Ureter (tissue), 1 donor: ENCODE data around the gene C5orf63. TPM values are rescaled to one million over a fixed set of nuclear protein-coding genes. Genes with fewer than 3 reads are reported as not detected.
"Not testable (repeated sequence)": the region's sequence is repeated elsewhere in the genome, so short reads cannot be mapped to it uniquely, and the experiment has no call there.

ENCODE experiments used
- DNase-seq: peaks from one replicate; pipeline ENCODE4 v3.0.0-alpha.2; 2020; ENCODE audit warnings: low spot score
- total RNA-seq: library from RNA; stranded (reverse); gene quantifications from one replicate; pipeline ENCODE4 v1.2.4, GENCODE V29; 2023
- donor health status: DM: yes; HTN: yes; CAD: no.

Gene C5orf63
- total RNA-seq, result 15.5 TPM

DNA sequence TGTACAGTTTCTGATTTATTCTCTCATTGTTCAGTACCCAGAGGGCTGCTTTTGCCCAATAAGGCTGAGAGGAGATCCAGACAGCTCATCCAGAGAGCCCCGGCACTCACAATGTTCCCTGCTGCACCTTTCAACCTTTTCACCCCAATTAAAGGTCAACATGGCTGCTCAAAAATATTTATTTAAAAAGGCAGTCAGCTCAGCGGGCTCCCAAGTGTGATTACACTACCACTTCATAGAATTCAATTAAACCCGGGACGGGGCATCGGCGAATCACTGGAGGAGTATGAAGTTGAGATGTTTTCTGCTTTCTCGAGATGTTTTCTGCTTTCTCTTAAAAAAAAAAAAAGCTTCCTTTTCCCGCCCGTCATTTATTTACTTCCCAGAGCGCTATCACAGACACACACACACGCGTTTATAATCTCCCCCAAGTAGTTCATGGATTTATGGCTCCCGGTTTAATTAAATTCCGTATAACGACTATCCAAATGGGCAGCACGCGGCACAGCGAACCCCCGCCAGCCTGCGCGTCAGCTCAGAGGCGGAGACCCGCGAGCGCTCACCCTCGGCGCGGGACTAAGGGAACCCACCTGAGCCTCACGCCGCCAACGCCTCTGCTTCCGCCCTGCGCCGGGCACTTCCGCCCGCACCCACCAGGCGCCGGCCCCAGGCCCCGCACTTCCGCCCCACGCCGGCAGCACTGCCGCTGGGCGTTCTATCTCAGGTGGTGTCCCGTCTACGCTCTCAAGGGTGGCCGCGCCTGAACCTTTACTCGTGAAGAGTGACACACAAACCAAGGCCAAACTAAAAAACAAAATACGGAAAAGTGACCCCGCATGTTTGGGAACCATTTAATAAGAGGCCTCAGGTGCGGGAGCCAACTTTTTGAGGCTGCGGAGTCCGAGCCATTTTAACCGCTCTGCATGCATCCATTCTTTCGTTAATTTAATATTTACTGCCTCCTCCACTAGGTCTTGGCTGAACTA, at the start of gene C5orf63:
Gene C5orf63 (minus strand): TSS at position 642 of the 986 bp plus-strand sequence. CDS start 14,507 bp downstream, outside the sequence.
- DNase-seq, result peak; percentile 58

DNA sequence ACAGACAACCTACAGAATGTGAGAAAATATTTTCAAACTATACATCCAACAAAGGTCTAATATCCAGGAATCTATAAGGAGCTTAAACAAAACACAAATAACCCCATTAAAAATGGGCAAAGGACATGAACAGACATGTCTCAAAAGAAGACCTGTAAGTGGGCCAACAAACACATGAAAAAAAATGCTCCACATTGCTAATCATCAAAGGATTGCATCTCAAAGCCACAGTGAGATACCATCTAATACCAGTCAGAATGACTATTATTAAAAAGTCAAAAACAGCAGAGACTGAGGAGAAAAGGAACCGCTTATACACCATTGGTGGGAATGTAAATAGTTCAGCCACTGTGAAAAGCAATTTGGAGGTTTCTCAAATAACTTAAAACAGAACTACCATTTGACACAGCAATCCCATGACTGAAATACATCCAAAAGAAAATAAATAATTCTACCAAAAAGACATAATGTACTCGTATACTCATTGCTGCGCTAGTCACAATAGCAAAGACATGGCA, 39.1 kb upstream of the C5orf63 start:
- DNase-seq, result no peak

DNA sequence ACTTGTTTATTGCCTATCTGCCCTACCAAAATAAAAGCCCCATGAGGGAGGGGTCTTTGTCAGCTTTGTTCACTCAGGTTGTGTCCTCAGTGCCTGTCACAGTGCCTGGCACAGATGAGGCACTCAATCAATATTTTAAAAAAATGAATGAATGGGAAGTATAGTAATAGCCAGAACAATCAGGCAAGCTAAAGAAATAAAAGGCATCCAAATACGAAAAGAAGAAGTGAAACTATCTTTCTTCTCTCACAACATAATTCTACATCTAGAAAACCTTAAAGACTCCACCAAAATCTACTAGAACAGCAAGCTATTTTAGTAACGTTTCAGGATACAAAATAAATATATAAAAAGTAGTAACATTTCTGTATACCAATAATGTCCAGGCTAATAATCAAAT, 37.8 kb upstream of the C5orf63 start:
- DNase-seq, result no peak

DNA sequence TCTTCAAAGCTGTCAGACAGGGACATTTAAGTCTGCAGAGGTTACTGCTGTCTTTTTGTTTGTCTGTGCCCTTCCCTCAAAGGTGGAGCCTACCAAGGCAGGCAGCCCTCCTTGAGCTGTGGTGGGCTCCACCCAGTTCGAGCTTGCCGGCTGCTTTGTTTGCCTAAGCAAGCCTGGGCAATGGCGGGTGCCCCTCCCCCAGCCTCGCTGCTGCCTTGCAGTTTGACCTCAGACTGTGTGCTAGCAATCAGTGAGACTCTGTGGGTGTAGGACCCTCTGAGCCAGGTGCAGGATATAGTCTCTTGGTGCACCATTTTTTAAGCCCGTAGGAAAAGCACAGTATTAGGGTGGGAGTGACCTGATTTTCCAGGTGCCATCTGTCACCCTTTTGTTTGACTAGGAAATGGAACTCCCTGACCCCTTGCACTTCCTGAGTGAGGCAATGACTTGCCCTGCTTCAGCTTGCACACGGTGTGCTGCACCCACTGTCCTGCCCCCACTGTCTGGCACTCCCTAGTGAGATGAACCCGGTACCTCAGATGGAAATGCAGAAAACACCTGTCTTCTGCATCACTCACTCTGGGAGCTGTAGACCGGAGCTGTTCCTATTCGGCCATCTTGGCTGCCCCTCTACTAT, 35.4 kb upstream of the C5orf63 start:
- DNase-seq, result not testable (repeated sequence)

DNA sequence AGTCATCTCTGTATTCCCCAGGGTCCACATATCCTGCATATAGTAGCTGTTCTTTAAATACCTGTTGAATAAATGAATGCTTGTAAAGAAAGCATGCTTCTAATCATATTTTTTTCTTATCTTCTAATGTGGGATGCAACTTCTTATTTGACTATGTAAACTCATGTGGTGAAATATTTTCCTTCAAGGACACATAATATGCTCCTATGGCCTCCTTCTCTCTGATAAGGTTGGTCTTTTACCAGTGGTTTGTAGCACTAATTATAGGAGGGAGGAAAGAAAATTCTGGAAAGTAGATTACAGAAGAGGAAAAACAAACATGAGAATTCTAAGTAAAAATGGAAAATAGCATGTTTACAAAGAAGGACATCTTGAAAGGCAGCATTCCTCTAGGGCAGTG, 28.6 kb upstream of the C5orf63 start:
- no peak for DNase-seq

DNA sequence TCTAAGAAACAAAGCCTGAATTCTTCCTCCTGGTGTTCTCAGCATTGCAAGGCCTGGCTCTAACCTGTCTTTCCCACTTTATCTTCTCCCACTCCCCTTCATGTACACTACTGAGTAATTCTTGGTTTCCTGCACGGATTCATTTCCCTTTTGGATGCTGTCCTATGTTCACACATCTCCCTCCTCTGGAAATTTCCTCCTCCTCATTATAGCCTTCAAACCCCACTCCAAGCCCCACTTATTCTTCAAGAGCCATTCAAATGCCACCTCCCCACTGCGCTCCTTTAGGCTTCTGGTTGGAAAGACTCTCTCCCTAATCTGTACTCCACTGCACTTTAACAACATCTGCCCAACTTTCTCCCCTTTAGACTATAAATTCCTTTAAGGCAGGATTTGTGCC, 28.2 kb upstream of the C5orf63 start:
- no peak for DNase-seq

DNA sequence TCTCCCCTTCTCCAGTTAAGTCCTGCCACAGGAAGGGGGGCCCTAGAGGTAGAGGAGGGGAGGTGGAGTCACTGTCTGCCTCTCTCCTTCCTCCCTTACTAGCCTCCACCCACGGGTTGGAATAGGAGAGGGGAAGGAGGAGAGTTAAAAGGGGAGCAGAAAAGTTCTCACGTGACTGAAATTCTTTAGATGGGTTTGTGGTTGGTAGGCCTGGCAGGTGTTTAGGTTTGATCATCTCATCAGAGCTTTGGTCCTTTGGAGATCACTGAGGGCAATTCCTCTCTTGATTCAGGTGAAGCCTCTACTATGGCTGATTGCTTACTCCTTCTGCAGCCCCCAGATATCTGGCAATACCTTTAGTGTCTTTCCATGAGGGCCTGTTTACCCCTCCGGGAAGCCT, 24.9 kb upstream of the C5orf63 start:
- no peak for DNase-seq

DNA sequence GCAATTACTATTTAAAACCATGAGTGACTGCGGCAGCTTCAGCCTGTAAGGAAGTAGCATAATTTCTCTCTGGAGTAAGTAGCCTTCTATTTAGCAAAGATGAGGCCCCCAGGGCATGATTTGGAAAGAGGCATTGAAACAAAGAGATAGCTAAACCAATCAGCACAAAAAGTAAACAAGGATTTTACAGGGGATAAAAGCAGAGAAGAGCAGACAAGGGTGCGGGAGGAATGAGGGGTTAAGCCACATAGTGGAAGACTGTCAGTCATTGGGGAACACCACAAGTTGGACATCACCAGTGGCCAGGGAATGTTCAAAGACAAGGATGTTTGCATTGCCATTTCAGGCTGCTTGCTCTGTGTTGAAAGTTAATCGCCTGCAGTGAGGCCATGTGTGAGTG, 24.0 kb upstream of the C5orf63 start:
- DNase-seq, result no peak

DNA sequence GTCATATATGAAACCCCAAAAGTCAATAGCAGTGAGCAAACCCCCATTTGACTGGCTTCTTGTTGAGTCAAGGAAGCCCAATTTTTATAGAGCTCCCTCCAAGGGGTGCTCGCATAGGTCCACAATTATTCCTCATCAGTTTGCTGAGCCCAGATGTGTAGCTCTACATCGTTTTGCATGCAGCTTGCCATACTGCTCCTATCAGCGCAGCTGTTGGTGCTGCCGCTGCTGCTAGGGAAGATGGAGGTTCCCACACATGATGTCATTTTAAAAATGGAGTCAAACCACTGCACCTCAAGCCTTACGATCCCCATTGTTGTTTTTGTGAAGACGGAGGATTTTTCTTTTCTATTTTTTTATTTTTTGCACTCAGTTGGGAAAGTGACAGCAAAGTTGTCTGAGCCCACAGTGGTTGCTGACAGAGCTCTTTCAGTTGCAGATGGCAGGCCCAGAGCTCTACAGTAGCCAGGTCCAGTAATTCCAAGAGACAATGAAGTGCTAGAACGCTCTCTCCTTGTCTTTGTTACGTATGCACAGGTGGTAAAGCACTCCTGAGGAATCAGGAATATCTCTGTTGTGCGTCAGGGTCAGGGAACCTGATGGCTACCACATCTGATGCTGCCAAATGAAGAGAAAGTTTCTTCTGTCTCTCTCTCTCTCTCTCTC, 23.2 kb upstream of the C5orf63 start:
- DNase-seq, result no peak

DNA sequence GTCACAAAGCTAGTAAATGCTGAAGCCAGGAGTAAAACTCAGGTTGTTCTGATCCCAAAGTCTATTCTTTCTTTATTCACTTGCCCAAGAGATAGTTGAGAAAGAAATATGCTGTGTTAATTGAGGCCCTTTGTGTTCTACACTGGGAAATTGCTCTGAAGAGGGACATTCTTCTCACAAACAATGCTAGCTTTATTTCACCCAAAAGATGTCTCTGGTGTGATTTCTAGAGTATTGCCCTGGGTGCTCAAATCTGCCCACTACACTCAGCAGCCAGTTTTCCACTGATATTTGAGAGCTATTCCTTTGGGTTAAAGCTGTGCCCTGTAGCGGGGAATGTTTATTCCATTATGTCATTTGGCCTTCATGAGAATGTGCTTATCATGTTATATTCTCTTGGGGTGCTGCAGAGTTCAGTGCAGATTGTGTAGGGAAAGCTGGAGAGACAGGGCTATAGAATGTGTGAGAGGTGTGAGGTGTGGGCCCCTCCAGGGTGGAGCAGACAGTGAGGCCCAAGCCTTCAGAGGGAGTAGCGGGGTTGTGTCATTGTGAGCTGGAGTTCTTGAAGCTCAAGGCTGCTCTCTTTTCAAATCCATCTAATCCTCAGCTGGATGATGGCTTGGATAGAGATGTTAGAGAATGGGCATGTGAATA, 21.0 kb upstream of the C5orf63 start:
- no peak for DNase-seq

DNA sequence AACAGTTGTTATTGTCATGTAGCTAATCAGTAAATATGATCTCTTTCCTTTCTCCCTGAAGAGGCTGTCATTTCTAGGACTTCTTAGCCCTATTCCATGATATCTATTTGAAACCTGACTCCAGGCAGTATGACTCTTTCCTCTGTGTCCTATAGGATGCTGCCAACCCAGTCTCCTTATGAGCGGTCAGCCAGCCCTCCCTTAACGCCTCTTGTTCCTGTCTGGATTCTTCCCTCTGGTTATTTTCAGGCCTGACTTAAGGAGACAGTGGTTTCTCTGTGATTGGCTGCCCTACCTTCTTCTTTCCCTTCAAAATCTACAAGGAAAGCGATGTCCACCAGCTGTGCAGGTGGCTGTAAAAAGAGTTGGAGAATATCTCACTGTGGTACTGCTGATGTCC, 19.4 kb upstream of the C5orf63 start:
- no peak for DNase-seq

DNA sequence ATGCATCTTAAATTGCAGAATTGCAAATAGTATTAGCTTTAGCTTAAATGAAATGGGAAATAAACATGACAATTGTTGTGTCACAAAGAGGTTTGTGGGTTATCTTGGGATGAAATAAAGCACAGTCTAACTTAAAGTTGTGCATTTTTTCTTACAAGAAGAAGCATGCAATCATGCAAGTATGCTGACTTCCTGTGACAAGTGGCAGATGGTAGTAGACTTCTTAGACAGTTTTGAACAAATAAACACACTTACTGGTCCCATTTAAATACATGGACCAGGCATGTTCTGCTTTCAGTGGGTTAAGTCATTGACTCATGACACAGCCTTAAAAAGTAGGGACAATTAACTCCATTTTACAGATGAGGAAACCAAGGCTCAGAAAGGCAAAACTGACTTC, 15.9 kb upstream of the C5orf63 start:
- DNase-seq, result no peak

DNA sequence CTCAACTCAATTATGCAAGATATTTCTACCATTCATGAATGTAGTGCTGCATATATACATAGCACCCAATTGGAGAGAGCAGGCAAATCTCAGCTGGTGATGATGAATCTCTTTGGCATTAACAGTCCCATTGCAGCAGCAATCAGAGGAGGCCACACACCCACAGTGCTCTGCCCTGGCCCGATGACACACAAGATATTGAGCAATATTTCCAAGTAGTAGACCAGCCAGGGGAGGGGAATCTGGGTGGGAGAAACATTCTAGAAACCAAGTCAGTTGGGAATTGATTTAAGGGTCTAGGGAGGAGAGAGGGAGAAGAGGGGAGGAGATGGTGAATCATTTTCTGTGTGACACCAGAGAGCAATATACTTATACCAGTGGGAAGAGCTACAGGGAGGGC, 14.9 kb upstream of the C5orf63 start:
- no peak for DNase-seq

DNA sequence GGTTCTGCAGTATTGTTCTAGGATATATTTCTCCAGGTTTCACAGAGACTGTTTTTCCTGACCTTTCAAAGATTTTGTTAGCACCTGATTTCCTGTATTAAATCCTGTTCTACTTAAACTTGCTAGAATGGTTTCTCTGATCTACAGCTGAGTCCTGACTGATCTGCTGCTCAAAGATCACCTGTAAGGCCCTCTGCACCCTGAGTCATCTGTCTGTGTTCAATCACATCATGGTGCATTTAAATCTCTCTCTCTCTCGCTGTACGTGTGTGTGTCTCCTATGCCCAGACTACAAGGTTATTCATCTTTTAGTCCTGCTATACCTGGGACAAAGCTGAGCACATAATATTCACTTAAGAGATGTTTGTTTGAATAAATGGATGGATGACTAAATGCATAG, 13.3 kb upstream of the C5orf63 start:
- DNase-seq, result no peak

DNA sequence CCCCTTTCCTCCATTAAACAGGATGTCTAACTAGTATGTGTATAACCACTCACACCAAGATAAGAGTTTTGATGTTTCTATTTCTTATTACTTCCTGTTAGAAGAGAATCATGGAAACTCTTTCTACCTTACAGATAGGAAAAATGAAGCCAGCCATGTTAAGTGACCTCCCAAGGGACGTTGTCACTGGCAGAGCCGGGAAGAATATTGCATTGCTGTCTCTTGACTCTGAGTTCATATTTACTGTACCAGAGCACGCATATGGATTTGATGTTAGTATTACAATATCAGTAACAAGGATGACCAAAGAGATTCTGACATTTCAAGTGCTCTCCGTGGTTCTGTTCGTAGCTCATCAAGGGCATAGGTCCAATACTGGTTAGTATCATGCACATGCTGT, 12.5 kb upstream of the C5orf63 start:
- DNase-seq, result no peak

DNA sequence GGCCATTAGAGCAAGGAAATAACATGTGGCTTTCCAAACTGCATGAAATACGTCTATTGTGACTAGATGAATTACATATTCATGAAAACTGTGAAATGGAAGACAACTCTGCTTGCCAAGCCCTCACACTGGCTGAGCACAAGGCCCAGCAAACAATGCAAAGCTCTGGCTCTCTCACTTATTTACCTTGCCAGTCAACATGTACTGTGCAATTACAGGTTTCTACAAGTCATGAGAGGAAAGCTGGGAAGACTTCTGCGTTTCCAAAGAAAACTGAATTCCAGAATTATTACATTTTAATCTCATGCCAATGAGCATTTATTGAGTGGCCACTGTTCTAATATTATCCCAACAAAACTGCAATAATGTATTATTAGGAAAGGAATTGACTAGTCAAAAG, 12.1 kb upstream of the C5orf63 start:
- no peak for DNase-seq

DNA sequence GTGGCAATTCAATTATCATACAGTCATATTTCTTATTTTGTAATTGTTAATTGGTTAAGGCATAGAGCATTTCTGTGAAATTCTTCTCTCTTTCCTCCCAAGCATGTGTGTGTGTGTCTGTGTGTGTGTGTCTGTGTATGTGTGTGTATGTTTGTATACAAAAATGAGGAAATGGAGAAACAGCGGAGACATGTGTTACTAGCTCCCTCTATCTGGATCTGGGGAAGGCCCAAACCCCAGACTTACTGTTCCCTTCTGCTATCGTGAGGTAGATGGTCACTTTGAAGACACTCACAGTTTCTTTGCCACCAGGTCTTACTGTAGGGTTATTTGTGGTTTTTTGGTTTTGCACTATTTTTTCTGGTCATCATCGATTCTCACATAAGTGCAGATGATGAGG, 11.4 kb upstream of the C5orf63 start:
- no peak for DNase-seq

DNA sequence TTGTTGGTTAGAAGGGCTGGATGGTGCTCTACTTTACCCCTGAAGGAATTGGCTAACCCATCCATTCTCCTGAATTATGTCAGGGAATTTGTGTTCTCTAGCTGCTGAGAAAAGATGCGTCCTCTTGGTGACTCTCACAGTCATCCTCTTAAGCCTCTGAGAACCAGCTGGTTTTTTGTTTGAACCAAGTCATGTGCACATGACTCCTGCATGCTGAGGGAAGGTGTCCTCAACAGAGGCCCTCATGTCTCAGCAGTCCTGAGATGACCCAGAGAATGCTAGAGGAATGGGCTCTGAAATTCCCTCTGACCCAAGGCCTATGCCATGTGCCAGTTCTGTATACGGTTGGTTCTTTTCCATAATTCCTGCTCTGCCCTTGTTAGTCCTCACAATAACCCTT, 10.4 kb upstream of the C5orf63 start:
- DNase-seq, result no peak

DNA sequence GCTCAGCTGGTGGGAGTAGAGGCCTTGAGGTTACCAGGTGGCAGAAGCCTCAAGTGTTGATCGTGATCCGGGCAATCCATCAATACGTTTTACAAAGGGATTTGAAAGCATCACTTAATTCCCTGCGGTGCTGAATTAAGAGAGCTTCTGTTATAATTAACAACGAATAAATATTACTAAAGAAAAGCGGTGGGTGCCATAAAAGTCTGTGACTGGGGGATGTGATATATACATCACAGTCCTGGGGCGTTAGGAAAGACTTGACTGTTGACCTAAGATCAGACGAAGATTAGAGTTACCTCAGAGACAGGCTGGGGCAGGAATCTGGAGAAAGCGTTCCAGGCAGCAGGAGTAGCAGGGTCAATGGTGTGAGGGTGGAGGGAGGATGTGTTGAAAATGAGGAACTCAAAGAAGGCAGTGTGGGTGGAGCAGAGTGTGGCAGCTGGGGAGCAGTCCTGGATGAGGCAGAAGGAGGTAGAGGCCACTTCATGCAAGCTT, 6.7 kb upstream of the C5orf63 start:
- DNase-seq, result peak; percentile 56

DNA sequence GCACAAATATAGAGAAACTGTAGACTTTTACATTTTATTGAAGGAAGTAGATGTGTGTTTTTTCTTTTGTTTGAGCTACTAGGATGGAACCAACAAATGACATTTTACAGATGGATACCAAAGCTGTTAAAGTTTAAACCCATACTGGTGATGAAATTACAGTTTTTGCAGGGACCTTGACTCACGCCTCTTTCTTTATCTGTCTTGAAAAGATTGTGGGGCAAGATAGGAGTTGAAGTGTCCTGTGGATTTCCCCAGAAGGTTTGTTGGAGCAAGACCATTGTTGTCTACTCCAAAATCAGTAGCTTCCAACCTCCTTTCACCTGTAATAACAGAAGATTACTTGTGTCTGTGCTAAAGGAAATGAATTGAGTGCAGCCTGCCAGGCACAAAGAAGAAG, 4.1 kb upstream of the C5orf63 start:
- DNase-seq, result no peak

DNA sequence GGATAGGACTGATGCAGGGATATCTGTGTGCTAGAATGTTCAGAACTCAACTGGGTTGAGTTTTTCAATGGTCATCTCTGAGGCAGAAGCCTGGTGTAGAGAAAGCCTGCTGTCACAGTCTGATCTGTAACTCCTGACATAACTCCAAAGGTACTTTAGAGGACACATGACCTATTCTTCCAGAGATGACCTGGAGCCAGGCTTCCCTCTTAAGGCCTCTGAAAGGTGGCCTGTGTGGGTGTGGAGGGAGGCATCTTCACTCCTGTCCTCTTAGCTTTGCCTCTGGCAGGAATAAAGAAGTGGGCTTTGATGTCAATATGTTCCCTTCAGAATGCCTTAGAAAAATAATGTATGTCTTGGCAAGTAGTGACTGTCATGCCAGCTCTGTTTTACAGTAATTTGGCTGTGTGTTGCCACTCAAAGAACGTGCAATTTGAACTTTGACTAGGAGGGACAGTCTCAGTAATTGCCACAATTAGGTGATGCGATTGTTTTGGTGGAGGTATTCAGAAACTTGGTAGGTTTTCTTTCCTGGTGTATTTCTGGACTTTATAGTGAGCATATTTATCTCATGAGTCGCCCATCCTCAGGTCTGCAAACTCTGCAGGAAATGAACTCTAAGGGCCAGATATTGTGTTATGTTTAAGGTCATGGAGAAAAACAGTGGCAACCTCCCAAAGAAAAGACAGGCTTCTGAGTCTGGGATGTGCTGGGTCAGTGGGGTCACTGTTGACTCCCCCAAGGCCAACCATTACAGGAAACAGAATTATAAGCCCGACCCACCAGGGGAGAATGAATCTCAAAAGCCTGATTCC, 3.2 kb upstream of the C5orf63 start:
- no peak for DNase-seq
